ENCODE results near the gene YBX2.

DNA sequence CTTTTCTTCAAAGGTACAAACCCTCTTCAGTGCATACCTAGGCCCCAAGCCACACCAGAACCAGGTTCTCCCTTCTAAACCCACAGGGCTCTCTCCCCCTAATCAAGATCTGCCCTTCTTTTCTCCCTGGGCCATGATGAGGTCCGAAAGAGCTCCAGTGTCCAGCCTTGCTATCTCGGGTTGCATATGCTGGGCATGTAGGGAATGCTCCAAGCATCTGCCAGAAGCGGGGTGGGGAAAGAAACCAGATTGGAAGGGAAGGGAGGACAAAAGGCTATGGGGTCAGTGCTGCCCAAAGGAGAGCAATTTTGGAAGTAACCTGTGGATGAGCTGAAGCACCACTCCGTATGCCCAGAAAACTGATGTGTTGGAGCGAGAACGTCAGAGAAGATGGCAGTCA, 45.2 kb downstream of the YBX2 start:
- no peak for TF ChIP-seq CTCF (conservative IDR thresholded peaks at IDR 0.05)
- no peak for TF ChIP-seq ZFX (IDR thresholded peaks at IDR 0.05)
